Brain microvascular endothelial cell (primary cell): ENCODE results near the gene DYNLL2.

Source experiments
- DNase-seq: peaks from one replicate; pipeline ENCODE4 v3.0.0-alpha.2; 2020
- H3K27ac ChIP-seq: fragments of 250-450 bp; sonication (Bioruptor Pico); 2 replicates; pipeline ENCODE4 v1.5.1; 2020; ENCODE audit warnings: mild to moderate bottlenecking, moderate library complexity
- H3K27me3 ChIP-seq: fragments of 250-450 bp; sonication (Bioruptor Pico); replicated peaks from 2 replicates; pipeline ENCODE4 v1.5.1; 2020; ENCODE audit warnings: mild to moderate bottlenecking
- H3K36me3 ChIP-seq: fragments of 250-450 bp; sonication (Bioruptor Pico); replicated peaks from 2 replicates; pipeline ENCODE4 v1.5.1; 2020; ENCODE audit warnings: mild to moderate bottlenecking
- H3K4me3 ChIP-seq: 2 replicates; pipeline ENCODE4 v1.5.1; 2011; ENCODE audit warnings: low read depth, mild to moderate bottlenecking, control low read depth, low read length, moderate library complexity
- CTCF ChIP-seq: IDR thresholded peaks from 2 replicates; pipeline ENCODE4 v1.5.1; 2011; ENCODE audit warnings: low read depth, mild to moderate bottlenecking, moderate library complexity, low read length, control low read depth, inconsistent platforms; ENCODE audit errors: missing control alignments
- in situ Hi-C: cut with HindIII; loops from 2 replicates; pipeline ENCODE4 v1.10.0; 2017; ENCODE audit warnings: low sequenced_read_pairs, low pct_ligation_motif_present

Gene DYNLL2

GRCh38 chr17:58105093-58105492 lies 21.9 kb downstream of the DYNLL2 start:
- in situ Hi-C loops, result no loop called here

GRCh38 chr17:58107306-58107705 lies 24.1 kb downstream of the DYNLL2 start:
- DNase-seq, result no peak
- Histone ChIP-seq H3K27ac (no peak overlapping the region), H3K36me3 (no peaks in the 10 kb centered on the region), H3K4me3 (no peak overlapping the region), H3K27me3 (no peaks in the 10 kb centered on the region)
- in situ Hi-C loops, result no loop called here
- TF ChIP-seq CTCF, result no peak

More at GRCh38 chr17:58105093-58105492, 21.9 kb downstream of the DYNLL2 start:
- DNase-seq, result no peak
- H3K36me3 ChIP-seq, result no peaks in the 10 kb centered on the region
- no peak overlapping the region for H3K4me3 ChIP-seq
- no peak for TF ChIP-seq CTCF
- no peak overlapping the region for H3K27ac ChIP-seq
- no peaks in the 10 kb centered on the region for H3K27me3 ChIP-seq

GRCh38 chr17:58109197-58109596 lies 26.0 kb downstream of the DYNLL2 start:
- in situ Hi-C loops, result no loop called here
- no peak for TF ChIP-seq CTCF
- DNase-seq, result no peak
- Histone ChIP-seq H3K36me3 (no peaks in the 10 kb centered on the region), H3K27ac (no peak overlapping the region), H3K4me3 (no peak overlapping the region), H3K27me3 (no peaks in the 10 kb centered on the region)

GRCh38 chr17:58110012-58110411 lies 26.8 kb downstream of the DYNLL2 start:
- no peak for DNase-seq
- H3K36me3 ChIP-seq, result no peaks in the 10 kb centered on the region
- H3K4me3 ChIP-seq, result no peak overlapping the region
- TF ChIP-seq CTCF, result no peak
- H3K27me3 ChIP-seq, result no peaks in the 10 kb centered on the region
- in situ Hi-C loops, result no loop called here
- H3K27ac ChIP-seq, result no peak overlapping the region

GRCh38 chr17:58111676-58112075 lies 28.5 kb downstream of the DYNLL2 start:
- TF ChIP-seq CTCF, result no peak
- no peak for DNase-seq
- in situ Hi-C loops, result no loop called here
- Histone ChIP-seq H3K27ac (no peak overlapping the region), H3K4me3 (no peak overlapping the region), H3K27me3 (no peaks in the 10 kb centered on the region), H3K36me3 (no peaks in the 10 kb centered on the region)

- peak; percentile 56 for DNase-seq
- no peak overlapping the region for H3K27ac ChIP-seq
- peak; percentile 96 for TF ChIP-seq CTCF
- no peaks in the 10 kb centered on the region for H3K27me3 ChIP-seq
- no peaks in the 10 kb centered on the region for H3K36me3 ChIP-seq
- H3K4me3 ChIP-seq, result no peak overlapping the region
- in situ Hi-C loops, result no loop called here
Measured at GRCh38 chr17:58112970-58113631, 29.9 kb downstream of the DYNLL2 start.
